PC-9 (cell line): ENCODE measurements around the gene DRAXIN. TPM values are rescaled to one million over a fixed set of nuclear protein-coding genes. Genes with fewer than 3 reads are reported as not detected.

ENCODE experiments used
- BruUV-seq: library from RNA; stranded (reverse); fragments of 400-500 nt; replicated peaks from 2 replicates; lab custom pipeline; 2021; lab: Mats Ljungman, UMichigan
- CTCF ChIA-PET: fragments of 300-600 bp; sonication (Branson Sonifier 250); formaldehyde crosslinking; loops from one replicate; lab custom pipeline; 2022; ENCODE audit warnings: antibody characterized with exemption; lab: Charles Lee
- POLR2A ChIA-PET: fragments of 300-600 bp; sonication (Branson Sonifier 250); formaldehyde crosslinking; loops from one replicate; lab custom pipeline; 2022; ENCODE audit warnings: antibody characterized with exemption; ENCODE audit not compliant: unreplicated experiment; lab: Charles Lee
- DNase-seq, 2 experiments: peaks; one replicate each; pipeline versions ENCODE4 v3.0.0 to v3.0.0-alpha.2; 2015 to 2022; ENCODE audit warnings: mixed read lengths in 1 of 2
- H2AFZ ChIP-seq: fragments of 200-600 bp; sonication (generic); 2 replicates; pipeline ENCODE4 v1.8.1; 2017; ENCODE audit warnings: antibody characterized with exemption
- H3F3A ChIP-seq: fragments of 200-600 bp; sonication (generic); 2 replicates; pipeline ENCODE4 v1.8.1; 2017; ENCODE audit warnings: antibody characterized with exemption, mild to moderate bottlenecking, low read depth; ENCODE audit not compliant: insufficient read depth
- H3K27ac ChIP-seq: fragments of 200-600 bp; sonication (generic); 2 replicates; pipeline ENCODE4 v1.6.1; 2016; ENCODE audit warnings: mixed run types
- H3K27me3 ChIP-seq: fragments of 200-600 bp; sonication (generic); 2 replicates; pipeline ENCODE4 v1.6.1; 2016; ENCODE audit warnings: low read depth, mixed run types; ENCODE audit not compliant: insufficient read depth
- H3K36me3 ChIP-seq: fragments of 200-600 bp; sonication (generic); 2 replicates; pipeline ENCODE4 v1.6.1; 2016; ENCODE audit warnings: low read depth, mixed run types
- H3K4me1 ChIP-seq: fragments of 200-600 bp; sonication (generic); replicated peaks from 2 replicates; pipeline ENCODE4 v1.6.1; 2016; ENCODE audit warnings: mixed run types; ENCODE audit not compliant: insufficient read depth
- H3K4me2 ChIP-seq: fragments of 200-600 bp; sonication (generic); 2 replicates; pipeline ENCODE4 v1.6.1; 2017; ENCODE audit warnings: mixed run types
- H3K4me3 ChIP-seq: fragments of 200-600 bp; sonication (generic); 2 replicates; pipeline ENCODE4 v1.6.1; 2016; ENCODE audit warnings: mixed run types
- H3K79me2 ChIP-seq: fragments of 200-600 bp; sonication (generic); 2 replicates; pipeline ENCODE4 v1.6.1; 2017; ENCODE audit warnings: low read depth, mixed run types
- H3K9me2 ChIP-seq: fragments of 200-600 bp; sonication (generic); 2 replicates; pipeline ENCODE4 v1.8.1; 2017; ENCODE audit warnings: mild to moderate bottlenecking; ENCODE audit not compliant: insufficient read depth
- H3K9me3 ChIP-seq: fragments of 200-600 bp; sonication (generic); 2 replicates; pipeline ENCODE4 v1.8.1; 2016; ENCODE audit warnings: low read depth; ENCODE audit not compliant: insufficient read depth
- H4K20me1 ChIP-seq: fragments of 200-600 bp; sonication (generic); 2 replicates; pipeline ENCODE4 v1.8.1; 2017; ENCODE audit not compliant: insufficient read depth
- CTCF ChIP-seq: fragments of 200-600 bp; sonication (generic); conservative IDR thresholded peaks from 2 replicates; pipeline ENCODE4 v1.6.1; 2017; ENCODE audit warnings: mixed run types, antibody characterized with exemption, mild to moderate bottlenecking, moderate library complexity
- EZH2 ChIP-seq: fragments of 200-600 bp; sonication (generic); IDR thresholded peaks from 2 replicates; pipeline ENCODE4 v1.8.0; 2017; ENCODE audit warnings: antibody characterized with exemption, low read depth
- intact Hi-C: fragments of 100-400 bp; cut with micrococcal nuclease; formaldehyde crosslinking; loops from one replicate; pipeline ENCODE4 v1.10.0; 2022; ENCODE audit not compliant: unreplicated experiment
- total RNA-seq: library from RNA; stranded (reverse); gene quantifications from 2 replicates; pipeline ENCODE4 v1.2.3, GENCODE V29; 2021

The DRAXIN gene
- total RNA-seq, 1 experiment from 2014 or later, result not detected

- no peaks in the 10 kb centered on the region for H4K20me1 ChIP-seq
- no peaks in the 10 kb centered on the region for H3K9me3 ChIP-seq
- no peaks in the 10 kb centered on the region for H3K9me2 ChIP-seq
- H3K4me3 ChIP-seq, result no peak overlapping the region
- BruUV-seq, result no TSS peak
- no peak overlapping the region for H2AFZ ChIP-seq
- peaks cover 13% of the 10 kb centered on the region for H3K27me3 ChIP-seq
- H3K4me2 ChIP-seq, result no peak overlapping the region
- CTCF ChIA-PET, result no interaction called here
- TF ChIP-seq CTCF, result no peak
- no peak for TF ChIP-seq EZH2
- no peak overlapping the region for H3K27ac ChIP-seq
- H3K4me1 ChIP-seq, result peaks cover 11% of the 10 kb centered on the region; the same call in 1 of the 2 replicates
- no peak for DNase-seq
- H3F3A ChIP-seq, result no peaks in the 10 kb centered on the region
- no peaks in the 10 kb centered on the region for H3K79me2 ChIP-seq
- no peaks in the 10 kb centered on the region for H3K36me3 ChIP-seq
- intact Hi-C loops, result no loop called here
- POLR2A ChIA-PET, result no interaction called here
These were observed 610 bp downstream of the DRAXIN start for GRCh38 chr1:11691928-11692711.

- Histone ChIP-seq H4K20me1 (no peaks in the 10 kb centered on the region), H3K36me3 (no peaks in the 10 kb centered on the region), H3K27me3 (peaks cover 13% of the 10 kb centered on the region), H3K27ac (no peak overlapping the region), H3F3A (no peaks in the 10 kb centered on the region), H3K9me2 (no peaks in the 10 kb centered on the region), H3K9me3 (no peaks in the 10 kb centered on the region), H3K4me2 (peak overlapping the region; percentile 44; the same call in 1 of the 2 replicates), H3K4me3 (no peak overlapping the region), H3K79me2 (no peaks in the 10 kb centered on the region), H2AFZ (no peak overlapping the region), H3K4me1 (peaks cover 11% of the 10 kb centered on the region; the same call in 1 of the 2 replicates)
- CTCF ChIA-PET, result no interaction called here
- BruUV-seq, result no TSS peak
- intact Hi-C loops, result no loop called here
- POLR2A ChIA-PET, result no interaction called here
- TF ChIP-seq EZH2, result no peak
- no peak for TF ChIP-seq CTCF
- peak; percentile 45 to 49 for DNase-seq
These were observed 1.6 kb downstream of the DRAXIN start for GRCh38 chr1:11693024-11693590.

GRCh38 chr1:11693917-11694316 lies 2.4 kb downstream of the DRAXIN start:
- intact Hi-C loops, result no loop called here
- CTCF ChIA-PET, result no interaction called here

More at GRCh38 chr1:11693917-11694316, 2.4 kb downstream of the DRAXIN start:
- Histone ChIP-seq H3K4me2 (no peak overlapping the region), H3K4me3 (no peak overlapping the region), H3F3A (no peaks in the 10 kb centered on the region), H3K36me3 (no peaks in the 10 kb centered on the region), H3K79me2 (no peaks in the 10 kb centered on the region), H3K9me3 (no peaks in the 10 kb centered on the region), H3K9me2 (no peaks in the 10 kb centered on the region), H4K20me1 (no peaks in the 10 kb centered on the region), H3K4me1 (peaks cover 11% of the 10 kb centered on the region; the same call in 1 of the 2 replicates), H2AFZ (no peak overlapping the region), H3K27me3 (peaks cover 13% of the 10 kb centered on the region), H3K27ac (no peak overlapping the region)
- TF ChIP-seq EZH2 (no peak), CTCF (no peak)
- BruUV-seq, result no TSS peak
- POLR2A ChIA-PET, result no interaction called here
- no peak for DNase-seq
